Endothelial cell of umbilical vein (primary cell): ENCODE measurements around the gene TMEM43. TPM values are rescaled to one million over a fixed set of nuclear protein-coding genes. Genes with fewer than 3 reads are reported as not detected.

Source experiments
- BruUV-seq: library from RNA; stranded (reverse); fragments of 400-500 nt; replicated peaks from 2 replicates; lab custom pipeline; 2021; lab: Mats Ljungman, UMichigan
- CTCF ChIA-PET: fragments of 300-600, 350-600 bp; sonication (Branson Sonifier 250); formaldehyde crosslinking; loops from one replicate; lab custom pipeline; 2021; ENCODE audit warnings: antibody characterized with exemption, inconsistent platforms; lab: Charles Lee
- POLR2A ChIA-PET: fragments of 300-600, 350-600 bp; sonication (Branson Sonifier 250); formaldehyde crosslinking; loops from one replicate; lab custom pipeline; 2021; ENCODE audit warnings: antibody characterized with exemption, inconsistent platforms; lab: Charles Lee
- DNase-seq: peaks from one replicate; pipeline ENCODE4 v3.0.0-alpha.2; 2011; ENCODE audit warnings: low read depth, low spot score
- FAIRE-seq: peaks from 2 replicates; lab custom pipeline; 2011; peaks lifted over from hg19 to GRCh38; lab: Jason Lieb, UNC
- H2AFZ ChIP-seq: 2 replicates; pipeline ENCODE4 v1.6.0; 2012; ENCODE audit warnings: low read depth, low read length, control low read depth, inconsistent platforms
- H3K27ac ChIP-seq: 2 replicates; pipeline ENCODE4 v1.5.1; 2011; ENCODE audit warnings: low read depth, mild to moderate bottlenecking, control low read depth, low read length, moderate library complexity; ENCODE audit not compliant: insufficient read depth
- H3K27me3 ChIP-seq, 2 experiments: 2 replicates each; pipeline versions ENCODE4 v1.6.0 to v1.6.1; 2011; ENCODE audit warnings: low read length in 2 of 2, mixed read lengths in 1 of 2; ENCODE audit not compliant: control insufficient read depth in 2 of 2, insufficient read depth in 2 of 2
- H3K36me3 ChIP-seq, 2 experiments: 2 replicates in 1 of 2; 3 replicates in 1 of 2; pipeline ENCODE4 v1.5.1; 2011; ENCODE audit warnings: low read length in 2 of 2, mild to moderate bottlenecking in 1 of 2, moderate library complexity in 1 of 2; ENCODE audit not compliant: control insufficient read depth in 2 of 2, insufficient read depth in 2 of 2; ENCODE audit errors: extremely low read depth in 1 of 2
- H3K4me1 ChIP-seq: 3 replicates; pipeline ENCODE4 v1.5.1; 2011; ENCODE audit warnings: mild to moderate bottlenecking, low read length; ENCODE audit not compliant: control insufficient read depth, insufficient read depth; ENCODE audit errors: extremely low read depth
- H3K4me2 ChIP-seq: 2 replicates; pipeline ENCODE4 v1.6.1; 2011; ENCODE audit warnings: low read length, control low read depth, mixed read lengths; ENCODE audit not compliant: insufficient read depth
- H3K4me3 ChIP-seq, 3 experiments: fragments of 200-600 bp in 1 of 3; sonication (generic), shearing (Covaris generic) in 1 of 3; replicated peaks in 1 of 3; 2 replicates each; pipeline ENCODE4 v1.5.1; 2011 to 2016; ENCODE audit warnings: control low read depth in 3 of 3, low read length in 3 of 3, mild to moderate bottlenecking in 2 of 3, inconsistent platforms in 1 of 3, low read depth in 1 of 3, moderate library complexity in 1 of 3; ENCODE audit not compliant: insufficient read depth in 1 of 3
- H3K79me2 ChIP-seq: 2 replicates; pipeline ENCODE4 v1.6.0; 2012; ENCODE audit warnings: low read length, inconsistent platforms; ENCODE audit not compliant: control insufficient read depth, insufficient read depth
- H3K9ac ChIP-seq: replicated peaks from 2 replicates; pipeline ENCODE3; 2011; ENCODE audit warnings: low read length, control low read depth; ENCODE audit not compliant: insufficient read depth; ENCODE audit errors: extremely low read depth
- H3K9me1 ChIP-seq: replicated peaks from 3 replicates; pipeline ENCODE4 v1.6.0; 2011; ENCODE audit warnings: mild to moderate bottlenecking, low read length; ENCODE audit not compliant: control insufficient read depth, insufficient read depth; ENCODE audit errors: extremely low read depth
- H3K9me3 ChIP-seq: replicated peaks from 2 replicates; pipeline ENCODE4 v1.5.1; 2012; ENCODE audit warnings: low read length, inconsistent platforms; ENCODE audit not compliant: control insufficient read depth, insufficient read depth
- H4K20me1 ChIP-seq: replicated peaks from 2 replicates; pipeline ENCODE3; 2011; ENCODE audit warnings: mild to moderate bottlenecking, low read length; ENCODE audit not compliant: control insufficient read depth, insufficient read depth; ENCODE audit errors: extremely low read depth
- CTCF ChIP-seq, 2 donors: IDR thresholded peaks; 1 replicate in 1 of 2; 2 replicates in 1 of 2; pipeline ENCODE4 v1.5.1; 2011; ENCODE audit warnings: low read length in 2 of 2, mild to moderate bottlenecking in 2 of 2, moderate library complexity in 2 of 2, control low read depth in 1 of 2, inconsistent platforms in 1 of 2, low read depth in 1 of 2; ENCODE audit not compliant: insufficient read depth in 1 of 2; ENCODE audit errors: extremely low read depth in 1 of 2
- EZH2 ChIP-seq: IDR thresholded peaks from 2 replicates; pipeline ENCODE4 v1.6.1; 2012; ENCODE audit warnings: borderline replicate concordance, low read depth, mild to moderate bottlenecking, moderate library complexity, low read length, inconsistent platforms; ENCODE audit not compliant: severe bottlenecking
- FOS ChIP-seq: IDR thresholded peaks from 2 replicates; pipeline ENCODE4 v1.6.1; 2011; ENCODE audit warnings: mild to moderate bottlenecking, low read length, moderate library complexity, borderline replicate concordance; ENCODE audit not compliant: insufficient read depth
- JUN ChIP-seq: IDR thresholded peaks from 2 replicates; pipeline ENCODE4 v1.6.1; 2011; ENCODE audit warnings: borderline replicate concordance, low read depth; ENCODE audit not compliant: insufficient read length, insufficient read depth
- MYC ChIP-seq: IDR thresholded peaks from one replicate; pipeline ENCODE4 v1.6.1; 2011; ENCODE audit warnings: mild to moderate bottlenecking, low read depth, low read length
- POLR2A ChIP-seq: IDR thresholded peaks from 2 replicates; pipeline ENCODE4 v1.6.1; 2012; ENCODE audit warnings: low read depth, mild to moderate bottlenecking, control low read depth, low read length
- POLR2AphosphoS5 ChIP-seq: IDR thresholded peaks from 2 replicates; pipeline ENCODE4 v1.6.1; 2012; ENCODE audit warnings: low read depth, mild to moderate bottlenecking, control low read depth, low read length, moderate library complexity; ENCODE audit not compliant: insufficient read depth
- dilution Hi-C: fragments of 300-500 bp; cut with MboI; formaldehyde crosslinking; loops from one replicate; pipeline ENCODE4 v1.15.0; 2019; ENCODE audit warnings: low sequenced_read_pairs; ENCODE audit not compliant: extremely low pct_ligation_motif_present
- intact Hi-C: fragments of 100-400 bp; cut with micrococcal nuclease; formaldehyde crosslinking; loops from one replicate; pipeline ENCODE4 v1.10.0; 2022
- polyA plus RNA-seq, 4 experiments: library from polyadenylated mRNA; depleted of rRNA in 3 of 4; stranded (reverse) in 3 of 4; unstranded in 1 of 4; fragments of >200 nt; gene quantifications; 2 replicates each; pipeline versions ENCODE4 v1.2.1 to v1.2.3, GENCODE V29; 2011 to 2012; ENCODE audit warnings: missing spikeins in 1 of 4
- total RNA-seq: library from RNA; stranded (reverse); gene quantifications from 2 replicates; pipeline ENCODE4 v1.2.3, GENCODE V29; 2021
- TF ChIP-seq, protein P1 (sequence below): IDR thresholded peaks from 2 replicates; pipeline ENCODE4 v1.6.1; 2011; ENCODE audit not compliant: insufficient read depth, insufficient read length

TMEM43 gene
- total and polyA plus RNA-seq, 2 donors (not counting 3 experiments of a cell fraction or from before 2014, with no cell fraction given): 80.6 to 119 TPM

GRCh38 chr3:14147066-14147435 is 22.2 kb downstream of the TMEM43 start:
- Histone ChIP-seq H3K27ac (no peak overlapping the region), H2AFZ (no peak overlapping the region), H3K4me2 (no peak overlapping the region), H3K79me2 (no peaks in the 10 kb centered on the region), H3K9me1 (no peaks in the 10 kb centered on the region), H3K9ac (no peak overlapping the region), H3K36me3 (peaks cover 0 to 7% of the 10 kb centered on the region in 2 experiments), H3K4me3 (no peak overlapping the region), H4K20me1 (no peaks in the 10 kb centered on the region), H3K4me1 (peaks cover 35% of the 10 kb centered on the region), H3K9me3 (no peaks in the 10 kb centered on the region), H3K27me3 (no peaks in the 10 kb centered on the region)
- DNase-seq (no peak), FAIRE-seq (no peak)
- POLR2A ChIA-PET: interaction anchor here (0.9 kb wide), 1 partner anchor 32 kb away, joined by 3 read pairs; the partner anchor contains the start of genes LSM3 and XPC
- BruUV-seq: no TSS peak
- intact Hi-C loops (loop anchor here (10.0 kb wide), 2 partner anchors 258 to 798 kb away; partner anchors contain the start of genes NR2C2 and SLC6A6), dilution Hi-C loops (no loop called here)
- no peak for TF ChIP-seq JUN
- no peak for TF ChIP-seq MYC
- TF ChIP-seq POLR2A: no peak
- TF ChIP-seq, protein P1, sequence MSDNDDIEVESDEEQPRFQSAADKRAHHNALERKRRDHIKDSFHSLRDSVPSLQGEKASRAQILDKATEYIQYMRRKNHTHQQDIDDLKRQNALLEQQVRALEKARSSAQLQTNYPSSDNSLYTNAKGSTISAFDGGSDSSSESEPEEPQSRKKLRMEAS: no peak
- TF ChIP-seq FOS: no peak
- no peak for TF ChIP-seq POLR2AphosphoS5
- no peak for TF ChIP-seq CTCF (IDR thresholded peaks at IDR 0.05; ENCODE audit: extremely low read depth in 1 of 2, insufficient read depth in 1 of 2, low read depth in 1 of 2, low read length in 2 of 2)
- TF ChIP-seq EZH2: no peak
- CTCF ChIA-PET: interaction anchor here (4.9 kb wide), 1 partner anchor 22 kb away, joined by 30 read pairs; the partner anchor contains the start of genes CHCHD4 and TMEM43
